ENCODE data around the gene ASAP2.

Gene ASAP2

DNA sequence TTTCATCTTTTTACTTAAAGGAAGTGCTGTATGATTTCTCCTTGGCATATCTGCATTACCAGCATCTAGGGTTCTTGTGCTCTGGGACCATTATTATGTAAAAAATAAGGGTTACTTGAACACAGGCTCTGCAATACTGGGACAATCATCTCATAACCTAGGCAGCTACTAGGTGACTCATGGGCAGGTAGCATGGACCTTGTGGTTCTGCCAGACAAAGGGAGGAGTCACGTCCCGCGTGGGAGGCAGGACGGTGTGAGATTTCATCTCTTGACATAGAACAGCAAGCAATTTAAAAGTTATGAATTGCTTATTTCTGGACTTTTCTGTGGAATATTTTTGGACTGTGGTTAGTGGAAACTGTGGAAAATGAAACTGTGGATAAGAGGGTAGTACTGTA lies 34.1 kb downstream of the ASAP2 start:
- WGBS, 2 experiments (ENCODE audit: insufficient coverage in 2 of 2), result 90 to 100% methylated on average over 4 of the region's 4 CpGs
- Histone ChIP-seq H3K36me3 (ENCODE audit: control insufficient read depth, insufficient read depth, low read length) (peaks cover 28% of the 10 kb centered on the region), H3K4me3 (ENCODE audit: extremely low read depth, insufficient read depth, low read length, poor library complexity, severe bottlenecking) (no peak overlapping the region), H3K4me1 (ENCODE audit: control insufficient read depth, insufficient read depth, low read length, poor library complexity, severe bottlenecking) (peaks cover 29% of the 10 kb centered on the region), H3K27ac (ENCODE audit: low read depth, low read length, severe bottlenecking) (no peak overlapping the region), H3K9me3 (ENCODE audit: control insufficient read depth, low read length) (peaks cover 4% of the 10 kb centered on the region)

DNA sequence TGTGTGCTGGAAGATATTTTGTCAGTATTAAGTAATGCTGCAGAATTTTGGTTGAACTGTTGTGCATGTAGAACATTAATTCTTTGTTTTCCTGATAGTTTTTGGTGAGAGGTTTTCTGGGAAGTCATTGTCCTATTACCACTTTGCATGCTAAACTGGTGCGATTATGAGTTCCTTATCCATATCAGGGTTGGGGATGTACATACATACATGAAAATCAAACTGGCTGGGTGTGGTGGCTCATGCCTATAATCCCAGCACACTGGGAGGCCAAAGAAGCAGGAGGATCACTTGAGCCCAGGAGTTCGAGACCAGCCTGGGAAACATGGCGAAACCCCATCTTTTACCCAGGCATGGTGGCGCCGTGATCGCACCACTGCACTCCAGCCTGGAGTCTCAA lies 34.6 kb downstream of the ASAP2 start:
- Histone ChIP-seq H3K4me1 (ENCODE audit: control insufficient read depth, insufficient read depth, low read length, poor library complexity, severe bottlenecking) (peaks cover 24% of the 10 kb centered on the region), H3K36me3 (ENCODE audit: control insufficient read depth, insufficient read depth, low read length) (peaks cover 28% of the 10 kb centered on the region), H3K4me3 (ENCODE audit: extremely low read depth, insufficient read depth, low read length, poor library complexity, severe bottlenecking) (no peak overlapping the region), H3K9me3 (ENCODE audit: control insufficient read depth, low read length) (peaks cover 4% of the 10 kb centered on the region), H3K27ac (ENCODE audit: low read depth, low read length, severe bottlenecking) (no peak overlapping the region)
- WGBS, 2 experiments (ENCODE audit: insufficient coverage in 2 of 2), result 87% methylated on average over 4 of the region's 6 CpGs

DNA sequence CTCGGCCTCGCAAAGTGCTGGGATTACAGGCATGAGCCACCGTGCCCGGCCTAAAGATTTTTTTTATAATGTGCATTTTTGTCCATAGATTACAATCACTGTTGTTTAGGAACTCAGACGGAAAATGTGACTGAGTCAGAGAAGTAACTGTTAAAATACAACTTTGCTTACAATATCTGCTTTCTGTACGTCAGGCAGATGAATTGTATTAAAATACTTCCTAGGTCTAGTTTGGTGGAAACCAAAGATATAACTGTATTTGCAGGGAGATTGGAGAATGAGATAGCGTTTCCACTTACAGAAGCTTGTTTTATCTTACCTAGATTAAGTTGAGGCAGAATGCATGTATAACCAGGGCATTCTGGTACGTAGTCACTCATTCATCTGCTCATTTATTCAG lies 36.7 kb downstream of the ASAP2 start:
- Histone ChIP-seq H3K9me3 (ENCODE audit: control insufficient read depth, low read length) (peaks cover 4% of the 10 kb centered on the region), H3K4me1 (ENCODE audit: control insufficient read depth, insufficient read depth, low read length, poor library complexity, severe bottlenecking) (peaks cover 13% of the 10 kb centered on the region), H3K27ac (ENCODE audit: low read depth, low read length, severe bottlenecking) (no peak overlapping the region), H3K36me3 (ENCODE audit: control insufficient read depth, insufficient read depth, low read length) (peaks cover 33% of the 10 kb centered on the region), H3K4me3 (ENCODE audit: extremely low read depth, insufficient read depth, low read length, poor library complexity, severe bottlenecking) (no peak overlapping the region)
- WGBS, 2 experiments (ENCODE audit: insufficient coverage in 2 of 2), result 90 to 100% methylated on average over 2 to 4 of the region's 8 CpGs

DNA sequence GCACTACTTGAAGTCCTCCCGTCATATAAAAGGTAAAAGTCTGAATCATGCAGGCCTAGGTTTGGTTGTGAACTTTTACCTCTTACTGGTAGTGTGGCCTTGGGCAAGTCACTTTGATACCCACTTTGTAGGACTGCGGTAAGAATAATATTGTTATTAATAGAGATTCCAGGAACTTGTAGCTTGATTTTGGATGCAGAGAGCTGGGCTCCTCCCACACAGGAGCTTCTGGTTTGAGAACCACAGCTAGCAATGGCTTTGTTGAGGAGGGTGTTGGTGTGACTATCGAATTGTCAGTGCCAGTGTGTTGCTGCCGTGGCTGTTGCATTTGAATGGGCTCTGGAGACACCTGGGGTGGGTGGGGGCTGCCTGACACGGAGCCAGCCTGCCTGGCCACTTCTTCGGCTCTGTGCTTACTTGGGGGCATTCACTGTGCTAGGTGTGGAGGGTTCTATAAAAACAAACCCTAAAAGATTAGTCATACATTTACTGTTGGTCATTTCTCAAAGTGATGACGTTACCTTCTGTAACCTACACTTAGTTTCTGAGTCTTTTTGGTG lies 38.5 kb downstream of the ASAP2 start:
- 50 to 68% methylated on average over 2 to 3 of the region's 7 CpGs for WGBS, 2 experiments (ENCODE audit: insufficient coverage in 2 of 2)
- Histone ChIP-seq H3K36me3 (ENCODE audit: control insufficient read depth, insufficient read depth, low read length) (peaks cover 24% of the 10 kb centered on the region), H3K9me3 (ENCODE audit: control insufficient read depth, low read length) (peaks cover 4% of the 10 kb centered on the region), H3K27ac (ENCODE audit: low read depth, low read length, severe bottlenecking) (no peak overlapping the region), H3K4me3 (ENCODE audit: extremely low read depth, insufficient read depth, low read length, poor library complexity, severe bottlenecking) (no peak overlapping the region), H3K4me1 (ENCODE audit: control insufficient read depth, insufficient read depth, low read length, poor library complexity, severe bottlenecking) (peaks cover 25% of the 10 kb centered on the region)

DNA sequence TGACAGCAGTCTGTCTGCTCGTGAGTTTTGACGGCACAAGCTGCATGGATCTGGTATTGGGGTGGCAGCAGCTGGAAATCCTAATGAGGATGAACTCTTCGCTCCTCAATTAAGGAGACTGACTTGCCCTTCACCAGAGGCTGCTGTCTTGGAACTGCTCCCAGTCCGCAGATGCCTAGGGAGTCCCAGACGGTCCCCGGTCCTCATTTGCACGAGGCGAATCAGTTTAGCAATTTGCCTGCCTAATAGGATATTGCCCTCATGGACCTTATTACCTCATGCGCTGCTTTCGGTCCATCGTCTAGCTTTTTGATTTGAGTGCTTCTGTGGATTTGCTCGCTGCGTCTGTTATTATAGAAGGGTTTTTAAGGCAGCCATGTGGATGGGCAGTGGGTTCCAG lies 40.6 kb downstream of the ASAP2 start:
- Histone ChIP-seq H3K9me3 (ENCODE audit: control insufficient read depth, low read length) (peaks cover 3% of the 10 kb centered on the region), H3K27ac (ENCODE audit: low read depth, low read length, severe bottlenecking) (no peak overlapping the region), H3K4me1 (ENCODE audit: control insufficient read depth, insufficient read depth, low read length, poor library complexity, severe bottlenecking) (peaks cover 38% of the 10 kb centered on the region), H3K36me3 (ENCODE audit: control insufficient read depth, insufficient read depth, low read length) (peaks cover 5% of the 10 kb centered on the region), H3K4me3 (ENCODE audit: extremely low read depth, insufficient read depth, low read length, poor library complexity, severe bottlenecking) (no peak overlapping the region)
- 95 to 100% methylated on average over 9 to 13 of the region's 13 CpGs for WGBS, 2 experiments (ENCODE audit: insufficient coverage in 2 of 2)

DNA sequence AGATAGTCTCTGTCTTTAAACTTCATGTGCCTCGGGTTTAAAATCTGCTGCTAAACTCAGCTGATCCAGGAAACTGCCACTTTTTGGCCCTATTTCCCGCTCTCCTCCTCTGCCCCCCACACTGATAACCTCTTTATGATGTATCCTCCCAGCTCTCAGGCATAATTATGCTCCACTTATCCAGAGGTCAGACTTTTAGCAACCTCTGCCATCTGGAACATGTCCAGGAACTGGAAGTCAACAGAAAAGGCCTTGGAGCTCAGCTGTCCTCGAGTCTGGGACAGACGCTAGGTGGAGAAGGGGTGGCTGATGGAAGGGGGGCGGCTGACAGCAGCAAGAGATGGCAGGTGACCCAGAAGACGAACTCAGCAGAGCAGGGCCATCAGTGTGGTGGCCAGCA lies 41.2 kb downstream of the ASAP2 start:
- Histone ChIP-seq H3K4me1 (ENCODE audit: control insufficient read depth, insufficient read depth, low read length, poor library complexity, severe bottlenecking) (peaks cover 34% of the 10 kb centered on the region), H3K27ac (ENCODE audit: low read depth, low read length, severe bottlenecking) (no peak overlapping the region), H3K4me3 (ENCODE audit: extremely low read depth, insufficient read depth, low read length, poor library complexity, severe bottlenecking) (no peak overlapping the region), H3K36me3 (ENCODE audit: control insufficient read depth, insufficient read depth, low read length) (peaks cover 5% of the 10 kb centered on the region), H3K9me3 (ENCODE audit: control insufficient read depth, low read length) (no peaks in the 10 kb centered on the region)
- WGBS, 2 experiments (ENCODE audit: insufficient coverage in 2 of 2), result 96 to 99% methylated on average over 6 of the region's 6 CpGs

DNA sequence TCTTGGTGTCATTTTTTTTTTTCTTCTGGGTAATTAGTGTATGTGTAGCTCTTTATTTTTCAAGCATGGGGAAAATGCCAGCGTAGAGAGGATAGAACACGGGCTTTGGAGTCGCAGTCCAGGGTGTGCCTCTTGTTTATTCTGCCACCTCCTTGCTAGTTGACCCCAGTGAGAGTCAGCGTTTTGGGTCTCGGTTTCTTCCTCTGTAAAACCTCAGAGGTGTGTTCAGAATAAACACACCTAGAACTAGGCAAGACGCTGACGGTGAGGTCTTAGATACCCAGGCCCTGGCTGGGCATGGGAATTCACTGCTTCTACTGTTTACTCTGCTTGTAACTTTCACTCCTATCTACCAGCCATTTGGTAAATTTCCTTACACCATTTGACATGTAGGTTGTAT lies 41.8 kb downstream of the ASAP2 start:
- Histone ChIP-seq H3K4me1 (ENCODE audit: control insufficient read depth, insufficient read depth, low read length, poor library complexity, severe bottlenecking) (peaks cover 34% of the 10 kb centered on the region), H3K27ac (ENCODE audit: low read depth, low read length, severe bottlenecking) (no peak overlapping the region), H3K9me3 (ENCODE audit: control insufficient read depth, low read length) (no peaks in the 10 kb centered on the region), H3K4me3 (ENCODE audit: extremely low read depth, insufficient read depth, low read length, poor library complexity, severe bottlenecking) (no peak overlapping the region), H3K36me3 (ENCODE audit: control insufficient read depth, insufficient read depth, low read length) (peaks cover 8% of the 10 kb centered on the region)
- 89 to 100% methylated on average over 4 to 7 of the region's 7 CpGs for WGBS, 2 experiments (ENCODE audit: insufficient coverage in 2 of 2)

DNA sequence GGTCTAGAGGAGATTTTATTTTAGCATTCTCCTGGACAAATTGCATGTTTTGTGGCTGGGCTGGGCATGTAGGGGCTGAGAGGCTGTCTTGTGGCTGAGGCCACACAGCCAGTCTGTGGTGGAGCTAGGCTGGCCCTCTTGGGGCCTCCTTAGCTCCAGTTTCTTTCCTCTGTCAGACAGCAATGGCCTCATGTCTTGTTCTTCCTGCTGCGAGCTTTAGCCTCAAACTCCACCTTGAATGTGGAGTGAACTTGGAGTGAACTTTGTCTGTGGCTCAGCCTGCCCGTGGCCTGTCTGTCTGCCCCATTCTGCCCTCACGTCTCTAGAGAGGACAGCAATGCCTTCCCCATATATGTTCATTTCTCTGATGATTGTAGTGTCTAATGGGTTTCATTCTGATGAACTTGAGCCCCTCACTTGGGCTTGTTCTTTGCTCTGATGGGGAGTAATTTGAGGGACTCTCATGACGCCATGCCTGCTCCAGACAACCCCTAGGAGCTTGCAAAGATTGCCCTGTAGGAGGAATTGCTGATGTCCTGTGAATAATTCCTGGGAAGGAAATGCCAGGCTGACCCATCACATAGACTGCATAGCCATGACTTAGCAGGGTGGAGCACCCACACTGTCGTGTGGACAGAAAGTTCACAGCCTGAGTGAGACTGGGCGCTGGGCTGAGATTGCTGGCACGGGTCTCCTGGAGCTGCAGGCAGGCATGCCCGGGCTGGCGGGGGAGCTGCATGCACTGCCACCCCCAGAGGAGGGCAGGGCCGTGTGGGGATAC lies 42.6 kb downstream of the ASAP2 start:
- H3K4me1 ChIP-seq (ENCODE audit: control insufficient read depth, insufficient read depth, low read length, poor library complexity, severe bottlenecking), result peaks cover 34% of the 10 kb centered on the region
- peaks cover 11% of the 10 kb centered on the region for H3K36me3 ChIP-seq (ENCODE audit: control insufficient read depth, insufficient read depth, low read length)
- no peak overlapping the region for H3K27ac ChIP-seq (ENCODE audit: low read depth, low read length, severe bottlenecking)
- 82 to 87% methylated on average over 6 to 9 of the region's 10 CpGs for WGBS, 2 experiments (ENCODE audit: insufficient coverage in 2 of 2)
- no peaks in the 10 kb centered on the region for H3K9me3 ChIP-seq (ENCODE audit: control insufficient read depth, low read length)
- H3K4me3 ChIP-seq (ENCODE audit: extremely low read depth, insufficient read depth, low read length, poor library complexity, severe bottlenecking), result no peak overlapping the region

DNA sequence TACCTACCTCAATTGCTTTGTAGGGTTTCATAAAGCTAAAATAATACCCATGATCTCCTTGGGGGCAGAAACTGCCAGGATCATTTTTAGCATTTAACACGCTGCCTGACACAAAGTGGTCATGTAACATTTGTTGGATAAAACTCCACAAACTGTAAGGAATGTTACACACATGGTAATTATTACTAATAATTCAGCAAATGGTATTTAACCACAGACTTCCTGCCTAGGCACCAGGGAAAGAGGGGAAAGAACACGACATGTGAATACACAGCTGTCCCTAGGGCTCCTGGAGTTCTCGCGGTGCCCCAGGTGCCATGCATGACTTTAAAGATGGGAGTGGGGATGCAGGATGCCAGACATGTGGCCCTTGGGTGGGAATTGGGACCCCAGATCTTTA lies 43.5 kb downstream of the ASAP2 start:
- H3K4me1 ChIP-seq (ENCODE audit: control insufficient read depth, insufficient read depth, low read length, poor library complexity, severe bottlenecking), result peaks cover 32% of the 10 kb centered on the region
- no peak overlapping the region for H3K4me3 ChIP-seq (ENCODE audit: extremely low read depth, insufficient read depth, low read length, poor library complexity, severe bottlenecking)
- peaks cover 11% of the 10 kb centered on the region for H3K36me3 ChIP-seq (ENCODE audit: control insufficient read depth, insufficient read depth, low read length)
- H3K27ac ChIP-seq (ENCODE audit: low read depth, low read length, severe bottlenecking), result no peak overlapping the region
- no peaks in the 10 kb centered on the region for H3K9me3 ChIP-seq (ENCODE audit: control insufficient read depth, low read length)
- WGBS, 2 experiments (ENCODE audit: insufficient coverage in 2 of 2), result 94 to 98% methylated on average over 3 to 4 of the region's 4 CpGs

DNA sequence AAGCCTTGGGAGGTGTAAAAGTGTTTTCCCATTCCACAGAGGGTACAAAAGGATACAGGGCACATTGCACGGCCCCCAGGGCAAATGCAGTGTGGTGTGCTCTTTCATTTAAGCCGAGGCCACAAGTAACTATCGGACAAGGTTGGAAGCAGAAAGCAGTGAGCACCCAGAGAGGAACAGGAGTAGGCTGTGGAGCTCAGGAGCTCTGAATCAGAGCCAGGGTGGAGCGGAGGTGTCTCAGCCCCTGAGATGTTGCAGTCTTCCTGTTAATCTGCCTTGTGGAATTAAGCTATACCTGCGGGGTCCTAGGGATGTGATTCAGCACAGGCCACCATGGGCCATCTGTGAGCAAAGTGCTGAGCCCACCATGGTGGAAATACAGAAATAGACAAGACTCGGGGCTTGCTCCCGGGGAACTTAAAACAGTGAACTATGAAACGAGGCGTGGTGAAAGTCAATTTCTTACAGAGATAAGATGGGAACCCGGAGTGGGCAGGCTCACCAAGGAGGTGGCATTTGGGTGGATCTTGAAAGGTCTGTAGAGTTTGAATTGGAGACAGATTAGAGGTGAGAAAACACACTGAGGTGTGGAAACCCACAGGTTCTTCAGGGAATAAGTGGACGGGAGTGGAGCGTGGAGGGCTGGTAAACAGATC lies 44.0 kb downstream of the ASAP2 start:
- Histone ChIP-seq H3K4me3 (ENCODE audit: extremely low read depth, insufficient read depth, low read length, poor library complexity, severe bottlenecking) (no peak overlapping the region), H3K4me1 (ENCODE audit: control insufficient read depth, insufficient read depth, low read length, poor library complexity, severe bottlenecking) (peaks cover 26% of the 10 kb centered on the region), H3K27ac (ENCODE audit: low read depth, low read length, severe bottlenecking) (no peak overlapping the region), H3K36me3 (ENCODE audit: control insufficient read depth, insufficient read depth, low read length) (peaks cover 11% of the 10 kb centered on the region), H3K9me3 (ENCODE audit: control insufficient read depth, low read length) (no peaks in the 10 kb centered on the region)
- WGBS, 2 experiments (ENCODE audit: insufficient coverage in 2 of 2), result 89 to 95% methylated on average over 12 of the region's 12 CpGs

Data from mesodermal cell (in vitro differentiated cells).